Body of pancreas (tissue), 4 donors: ENCODE results near the gene LRRC3C. TPM values are rescaled to one million over a fixed set of nuclear protein-coding genes. Genes with fewer than 3 reads are reported as not detected.
A peak's percentile ranks its signal among the peaks of the same experiment; 100 is the strongest.

Source experiments
- ATAC-seq: fragments of 150-250 bp; one replicate; pipeline ENCODE4 v1.9.1; 2016
- DNase-seq, 4 donors: peaks; one replicate each; pipeline ENCODE4 v3.0.0-alpha.2; 2019
- H3K27ac ChIP-seq, 4 donors: fragments of 200-600 bp; sonication (generic); 1 replicate in 3 of 4; 2 replicates in 1 of 4; pipeline versions ENCODE4 v1.5.1 to v1.6.1; 2016 to 2019; ENCODE audit warnings: mild to moderate bottlenecking in 1 of 4, mixed read lengths in 1 of 4, moderate library complexity in 1 of 4
- H3K27me3 ChIP-seq, 2 donors: fragments of 200-600 bp; sonication (generic); one replicate each; pipeline ENCODE4 v1.6.0; 2016; ENCODE audit warnings: mild to moderate bottlenecking in 1 of 2
- H3K36me3 ChIP-seq, 2 donors: fragments of 200-600 bp; sonication (generic); replicated peaks in 1 of 2; 2 replicates each; pipeline ENCODE4 v1.5.1; 2016; ENCODE audit warnings: low read depth in 2 of 2; ENCODE audit not compliant: insufficient read depth in 1 of 2
- H3K4me1 ChIP-seq: fragments of 200-600 bp; sonication (generic); one replicate; pipeline ENCODE4 v1.6.0; 2016
- H3K4me3 ChIP-seq, 2 donors: fragments of 200-600 bp; sonication (generic); 1 replicate in 1 of 2; 2 replicates in 1 of 2; pipeline ENCODE4 v1.5.1; 2016 to 2019
- H3K9me3 ChIP-seq, 3 donors: fragments of 200-600 bp; sonication (generic); 1 replicate in 2 of 3; 2 replicates in 1 of 3; pipeline ENCODE4 v1.5.1; 2016
- CTCF ChIP-seq, 7 experiments: fragments of 450-650 bp in 4 of 7; fragments of 200-600 bp in 3 of 7; sonication (generic) in 3 of 7; IDR thresholded peaks; one replicate each; pipeline ENCODE4 v1.5.1; 2016 to 2019; ENCODE audit warnings: antibody characterized with exemption in 7 of 7
- POLR2A ChIP-seq, 3 donors: fragments of 450-650 bp; IDR thresholded peaks; one replicate each; pipeline ENCODE4 v1.6.1; 2016; ENCODE audit warnings: antibody characterized with exemption in 3 of 3, mild to moderate bottlenecking in 2 of 3
- WGBS, 2 donors: methylation state at CpG; one replicate each; pipeline ENCODE4 v1.1.5; 2017; 5-methylcytosine and 5-hydroxymethylcytosine counted together
- intact Hi-C: fragments of 100-400 bp; cut with DNase I; formaldehyde crosslinking; loops from one replicate; pipeline ENCODE4 v1.15.1; 2023
- total RNA-seq, 2 donors: library from RNA; depleted of rRNA; stranded (reverse); fragments of >200 nt; gene quantifications; one replicate each; pipeline ENCODE4 v1.1.0, GENCODE V29; 2016

The LRRC3C gene
- total RNA-seq, 2 donors from 2014 or later, result not detected

GRCh38 chr17:39926588-39927100, 888 bp upstream of the LRRC3C start:
- peak in 3 of 7 experiments; percentile 5 to 18 (median 9) for TF ChIP-seq CTCF (IDR thresholded peaks at IDR 0.05)
- peak; percentile 21 to 29 (median 25) for TF ChIP-seq POLR2A (IDR thresholded peaks at IDR 0.05)
- intact Hi-C loops, result no loop called here
- WGBS, 2 donors, result 4 to 6% methylated on average over 7 to 13 of the region's 15 CpGs
- Histone ChIP-seq H3K4me3 (peak overlapping the region; percentile 83 to 87), H3K27ac (peak overlapping the region; percentile 92 to 96 (median 94)), H3K9me3 (no peaks in the 10 kb centered on the region), H3K36me3 (peaks cover 6 to 16% of the 10 kb centered on the region in 2 donors), H3K27me3 (no peaks in the 10 kb centered on the region), H3K4me1 (peaks cover 43% of the 10 kb centered on the region)
- DNase-seq (peak; percentile 55 to 77 (median 70)), ATAC-seq (peak; percentile 36)

GRCh38 chr17:39927929-39928857, 661 bp downstream of the LRRC3C start:
- ATAC-seq (peak; percentile 20), DNase-seq (peak; percentile 52 to 71 (median 61))
- no peaks in the 10 kb centered on the region for H3K9me3 ChIP-seq
- H3K27ac ChIP-seq, result peak overlapping the region; percentile 83 to 96 (median 94)
- peaks cover 43% of the 10 kb centered on the region for H3K4me1 ChIP-seq
- WGBS, 2 donors, result 18 to 25% methylated on average over 6 to 17 of the region's 17 CpGs
- H3K36me3 ChIP-seq, result peaks cover 0 to 5% of the 10 kb centered on the region in 2 donors
- no peak for TF ChIP-seq CTCF (IDR thresholded peaks at IDR 0.05)
- no peak for TF ChIP-seq POLR2A (IDR thresholded peaks at IDR 0.05)
- H3K27me3 ChIP-seq, result no peaks in the 10 kb centered on the region
- intact Hi-C loops, result no loop called here
- H3K4me3 ChIP-seq, result peak overlapping the region; percentile 44 to 83

GRCh38 chr17:39928858-39929645, 1.5 kb downstream of the LRRC3C start:
- TF ChIP-seq POLR2A (IDR thresholded peaks at IDR 0.05) (no peak), CTCF (IDR thresholded peaks at IDR 0.05) (no peak)
- DNase-seq, result peak in 1 of 4 donors; percentile 18
- ATAC-seq, result no peak
- Histone ChIP-seq H3K36me3 (no peaks in the 10 kb centered on the region), H3K4me1 (peaks cover 43% of the 10 kb centered on the region), H3K4me3 (no peak overlapping the region), H3K27me3 (no peaks in the 10 kb centered on the region), H3K9me3 (no peaks in the 10 kb centered on the region), H3K27ac (peak overlapping the region; percentile 83 to 96 (median 94))
- WGBS, 2 donors, result 52 to 55% methylated on average over 8 of the region's 8 CpGs
- intact Hi-C loops, result no loop called here

- no peak for DNase-seq
- H3K9me3 ChIP-seq, result no peaks in the 10 kb centered on the region
- TF ChIP-seq CTCF (IDR thresholded peaks at IDR 0.05) (no peak), POLR2A (IDR thresholded peaks at IDR 0.05) (no peak)
- WGBS, 2 donors, result 85 to 86% methylated on average over 5 of the region's 5 CpGs
- H3K36me3 ChIP-seq, result no peaks in the 10 kb centered on the region
- H3K4me3 ChIP-seq, result no peak overlapping the region
- no peaks in the 10 kb centered on the region for H3K27me3 ChIP-seq
- intact Hi-C loops, result no loop called here
- peaks cover 40% of the 10 kb centered on the region for H3K4me1 ChIP-seq
- peak overlapping the region in 3 of 4 donors; percentile 66 to 96 (median 94) for H3K27ac ChIP-seq
- ATAC-seq, result no peak
These were observed 2.3 kb downstream of the LRRC3C start for GRCh38 chr17:39929646-39930407.
